Pancreas (tissue), 10 donors: ENCODE results near the gene ADCY5. TPM values are rescaled to one million over a fixed set of nuclear protein-coding genes. Genes with fewer than 3 reads are reported as not detected.
A peak's percentile ranks its signal among the peaks of the same experiment; 100 is the strongest.

ENCODE experiments used
- ATAC-seq, 4 donors: fragments of 200-7000 bp; cut with Tn5 transposase; one replicate each; pipeline versions ENCODE4 v1.8.0 to v1.9.1; 2020; ENCODE audit warnings: mild to moderate bottlenecking in 4 of 4, moderate library complexity in 4 of 4
- DNase-seq, 6 donors: peaks; one replicate each; pipeline ENCODE4 v3.0.0-alpha.2; 2020
- FAIRE-seq: peaks from 2 replicates; lab custom pipeline; 2012; peaks lifted over from hg19 to GRCh38; lab: Jason Lieb, UNC
- H3K27ac ChIP-seq, 4 donors: fragments of 200-600 bp; sonication (generic); 1 replicate in 3 of 4; 2 replicates in 1 of 4; pipeline versions ENCODE4 v1.5.0 to v1.8.0; 2020
- H3K27me3 ChIP-seq, 4 donors: fragments of 200-600 bp; one replicate each; pipeline ENCODE4 v1.8.0; 2021
- H3K36me3 ChIP-seq, 3 donors: fragments of 200-600 bp; sonication (generic) in 1 of 3; one replicate each; pipeline versions ENCODE4 v1.5.0 to v1.8.0; 2020 to 2021
- H3K4me1 ChIP-seq, 3 donors: fragments of 200-600 bp; one replicate each; pipeline ENCODE4 v1.8.0; 2021
- H3K4me3 ChIP-seq, 4 donors: fragments of 200-600 bp; sonication (generic) in 2 of 4; one replicate each; pipeline versions ENCODE4 v1.5.0 to v1.8.0; 2020 to 2021
- H3K9me3 ChIP-seq, 4 donors: fragments of 200-600 bp; one replicate each; pipeline ENCODE4 v1.8.0; 2021
- CTCF ChIP-seq, 4 donors: fragments of 200-600 bp; sonication (generic) in 3 of 4; IDR thresholded peaks; one replicate each; pipeline versions ENCODE4 v1.5.0 to v1.8.0; 2021; ENCODE audit warnings: antibody characterized with exemption in 4 of 4
- WGBS, 2 donors: extraction: QIAGEN DNeasy Blood & Tissue Kit; methylation state at CpG; one replicate each; pipeline ENCODE4 v1.1.7; 2013; 5-methylcytosine and 5-hydroxymethylcytosine counted together
- intact Hi-C, 3 donors: fragments of 100-400 bp; cut with DNase I; formaldehyde crosslinking; loops; one replicate each; pipeline versions ENCODE4 v1.11.1 to v1.14.2; 2022
- polyA plus RNA-seq, 2 donors: library from polyadenylated mRNA; stranded (reverse); fragments of 200-250 nt; gene quantifications; one replicate each; pipeline ENCODE4 v1.2.3, GENCODE V29; 2013
- total RNA-seq, 6 donors: library from RNA; stranded (reverse); fragmentation: NEBNext Ultra II Directional in 4 of 6; extraction: Animal tissue kit (Norgen Biotek cat#: 25700) in 4 of 6; gene quantifications; one replicate each; pipeline versions ENCODE4 v1.2.1 to v1.2.4, GENCODE V29; 2021 to 2023
- donor health status: healthy with polysubstance abuse.
- donor health status: DM: no; HTN: no; CAD: no; lungs with moderate emphysema.
- donor health status: DM: no; HTN: no; CAD: no.
- donor health status: control.
- donor health status: control.
- donor health status: Bipolar disorder and iron deficiency.
- donor health status: DM: yes; HTN: yes; CAD: no.
- donor health status: DM: no; HTN: no; CAD: no.
- donor health status: DM: no; HTN: no; CAD: no.
- donor health status: DM: yes; HTN: yes; CAD: no.

ADCY5 gene
- total and polyA plus RNA-seq, 8 donors: 6.0 to 13.4 (median 9.6) TPM

DNA sequence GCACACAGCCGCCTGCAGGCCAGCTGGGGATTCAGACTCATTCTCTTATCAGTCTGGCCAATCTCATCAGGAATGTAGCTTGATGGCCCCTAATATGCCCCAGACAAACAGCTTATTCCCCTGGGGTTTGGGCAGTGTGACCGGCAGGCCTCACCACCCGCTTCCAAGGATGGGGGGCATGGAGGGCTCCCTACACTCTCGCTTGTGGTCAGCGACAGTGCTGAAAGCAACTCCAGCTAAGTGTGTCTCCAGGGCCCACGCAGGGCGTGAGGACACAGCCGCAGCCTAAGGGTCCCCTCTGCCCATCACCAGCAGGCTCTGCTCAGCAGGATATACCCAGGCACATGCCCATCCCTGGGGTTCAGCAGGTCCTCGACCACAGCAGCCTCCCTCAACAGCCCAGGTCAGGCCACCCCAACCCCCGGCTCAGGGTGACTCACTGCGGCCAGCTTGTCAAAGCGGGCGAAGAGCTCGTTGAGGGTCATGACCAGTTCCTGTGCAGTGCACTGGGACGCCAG lies 116.7 kb downstream of the ADCY5 start:
- intact Hi-C loops: loop anchor here in 1 of 3 donors (10.0 kb wide), 1 partner anchor 153 kb away; no protein-coding TSS in a partner anchor
- Histone ChIP-seq H3K27me3 (no peaks in the 10 kb centered on the region), H3K36me3 (no peaks in the 10 kb centered on the region), H3K4me1 (peaks cover 13 to 16% (median 14%) of the 10 kb centered on the region in 3 donors), H3K9me3 (no peaks in the 10 kb centered on the region), H3K4me3 (no peak overlapping the region), H3K27ac (peak overlapping the region in 1 of 4 donors; percentile 31)
- TF ChIP-seq CTCF (IDR thresholded peaks at IDR 0.05): no peak
- ATAC-seq (peak in 1 of 4 donors; percentile 25), DNase-seq (peak in 2 of 6 donors; percentile 54 to 60), FAIRE-seq (no peak)
- 76 to 80% methylated on average over 15 of the region's 15 CpGs for WGBS, 2 donors

GRCh38 chr3:123331651-123332050 lies 117.2 kb downstream of the ADCY5 start:
- Histone ChIP-seq H3K4me1 (peaks cover 13 to 16% (median 14%) of the 10 kb centered on the region in 3 donors), H3K27me3 (no peaks in the 10 kb centered on the region), H3K27ac (peak overlapping the region in 1 of 4 donors; percentile 31), H3K9me3 (no peaks in the 10 kb centered on the region), H3K4me3 (no peak overlapping the region), H3K36me3 (no peaks in the 10 kb centered on the region)
- ATAC-seq: no peak
- FAIRE-seq: no peak
- TF ChIP-seq CTCF (IDR thresholded peaks at IDR 0.05): no peak
- peak in 2 of 6 donors; percentile 22 to 51 for DNase-seq
- intact Hi-C loops: loop anchor here in 2 of 3 donors (2.0 to 10.0 kb wide), 2 partner anchors 153 to 157 kb away; no protein-coding TSS in a partner anchor
- WGBS, 2 donors: 73 to 80% methylated on average over 9 of the region's 9 CpGs

DNA sequence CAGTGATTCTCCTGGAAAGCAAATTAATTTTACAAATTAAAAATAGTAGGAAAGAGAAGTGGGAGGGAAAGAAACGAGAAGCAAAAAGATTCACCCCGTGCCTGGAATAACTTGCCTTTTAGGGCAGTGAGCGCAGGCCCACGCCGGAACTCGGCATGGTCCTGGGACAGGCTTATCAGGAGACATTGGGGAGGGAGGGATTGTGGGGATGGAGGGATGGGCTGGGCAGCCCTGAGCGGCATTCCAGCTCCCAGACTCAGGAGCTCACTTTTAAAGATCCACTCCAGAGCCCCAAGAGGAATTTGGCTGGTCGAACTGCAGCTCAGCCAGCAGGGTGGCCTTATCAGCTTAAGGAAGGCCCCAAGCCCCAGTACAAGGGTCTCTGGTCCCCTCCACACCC lies 117.9 kb downstream of the ADCY5 start:
- peak overlapping the region in 1 of 4 donors; percentile 37 for H3K27ac ChIP-seq

DNA sequence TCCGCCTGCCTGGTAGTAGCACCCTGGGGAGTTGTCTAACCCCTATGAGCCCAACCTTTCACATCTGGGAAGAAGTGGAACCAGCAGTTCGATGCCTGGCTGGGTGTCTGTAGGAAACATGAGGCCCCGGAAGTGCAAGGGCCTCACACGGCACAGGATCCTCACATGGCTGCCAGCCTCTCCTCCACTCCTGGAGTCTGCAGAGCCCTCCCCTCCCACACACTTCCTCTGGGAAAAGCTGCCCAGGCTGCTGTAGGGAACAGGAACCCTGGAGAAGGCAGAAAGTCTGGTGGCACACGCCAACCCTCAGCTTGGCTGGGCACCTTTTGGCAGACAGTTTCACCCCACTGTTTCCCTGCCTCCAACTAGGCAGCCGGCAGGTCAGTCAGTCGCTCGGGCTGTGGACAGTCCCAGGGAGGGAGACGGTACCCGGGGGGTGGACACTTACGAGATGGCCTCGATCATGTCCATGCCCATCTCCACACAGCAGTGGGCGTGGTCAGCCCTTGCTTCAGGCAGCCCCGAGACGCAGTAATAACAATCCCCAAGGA lies 118.4 kb downstream of the ADCY5 start:
- Histone ChIP-seq H3K9me3 (no peaks in the 10 kb centered on the region), H3K36me3 (no peaks in the 10 kb centered on the region), H3K27me3 (no peaks in the 10 kb centered on the region), H3K4me3 (no peak overlapping the region), H3K27ac (peak overlapping the region in 2 of 4 donors; percentile 37 to 46), H3K4me1 (peaks cover 13 to 16% (median 14%) of the 10 kb centered on the region in 3 donors)
- peak in 2 of 6 donors; percentile 44 to 71 for DNase-seq
- no peak for TF ChIP-seq CTCF (IDR thresholded peaks at IDR 0.05)
- peak; percentile 6 to 12 (median 8) for ATAC-seq
- intact Hi-C loops: loop anchor here in 2 of 3 donors (2.0 to 10.0 kb wide), 2 partner anchors 154 to 158 kb away; no protein-coding TSS in a partner anchor
- no peak for FAIRE-seq
- WGBS, 2 donors: 67 to 78% methylated on average over 15 of the region's 15 CpGs

More for the DNA sequence above, 117.9 kb downstream of the ADCY5 start:
- H3K27me3 ChIP-seq: no peaks in the 10 kb centered on the region
- DNase-seq: peak in 2 of 6 donors; percentile 25 to 42
- no peaks in the 10 kb centered on the region for H3K36me3 ChIP-seq
- H3K9me3 ChIP-seq: no peaks in the 10 kb centered on the region
- ATAC-seq: no peak
- H3K4me3 ChIP-seq: no peak overlapping the region
- no peak for FAIRE-seq
- intact Hi-C loops: loop anchor here in 2 of 3 donors (2.0 to 10.0 kb wide), 2 partner anchors 154 to 158 kb away; no protein-coding TSS in a partner anchor
- peaks cover 13 to 16% (median 14%) of the 10 kb centered on the region in 3 donors for H3K4me1 ChIP-seq
- 60 to 66% methylated on average over 8 of the region's 8 CpGs for WGBS, 2 donors
- no peak for TF ChIP-seq CTCF (IDR thresholded peaks at IDR 0.05)
